GM23248 (cell line): Measurements from ENCODE around the gene DNTTIP2.

Source experiments
- EZH2 ChIP-seq: fragments of 200-600 bp; sonication (generic); IDR thresholded peaks from 2 replicates; pipeline ENCODE4 v1.6.1; 2018; ENCODE audit warnings: antibody characterized with exemption, mild to moderate bottlenecking; ENCODE audit not compliant: insufficient read depth, poor library complexity, severe bottlenecking
- EZH2phosphoT487 ChIP-seq: fragments of 200-600 bp; sonication (generic); IDR thresholded peaks from 2 replicates; pipeline ENCODE4 v1.6.1; 2018; ENCODE audit warnings: antibody characterized with exemption, moderate library complexity, mild to moderate bottlenecking, low read depth; ENCODE audit not compliant: insufficient read depth

DNA sequence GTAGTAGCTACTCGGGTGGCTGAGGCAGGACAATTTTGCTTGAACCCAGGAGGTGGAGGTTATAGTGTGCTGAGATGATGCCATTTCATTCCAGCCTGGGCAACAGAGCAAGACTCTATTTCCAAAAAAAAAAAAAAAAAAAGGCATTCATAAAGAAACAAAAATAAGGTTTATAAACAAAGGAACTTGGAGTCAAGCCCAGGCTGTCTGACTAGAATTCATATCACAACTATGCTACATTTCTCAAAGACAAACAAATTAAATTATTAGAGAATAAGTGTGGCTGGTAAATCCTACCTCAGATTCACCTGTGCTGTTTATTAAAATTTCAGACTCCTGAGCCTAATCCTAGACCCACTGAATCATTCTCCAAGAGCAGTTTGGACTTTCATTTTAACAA lies 26.0 kb upstream of the DNTTIP2 start:
- TF ChIP-seq EZH2phosphoT487 (no peak), EZH2 (no peak)
